Adipose tissue (tissue), 3 donors: ENCODE data around the gene PRR23E. TPM values are rescaled to one million over a fixed set of nuclear protein-coding genes. Genes with fewer than 3 reads are reported as not detected.

Source experiments
- H3K27ac ChIP-seq: one replicate; pipeline ENCODE4 v1.5.1; 2013; ENCODE audit warnings: low read depth, low read length
- WGBS, 3 donors: extraction: QIAGEN DNeasy Blood & Tissue Kit; methylation state at CpG; one replicate each; pipeline ENCODE4 v1.1.7; 2013; 5-methylcytosine and 5-hydroxymethylcytosine counted together
- polyA plus RNA-seq, 3 donors: library from polyadenylated mRNA; stranded (reverse); fragments of 200-250 nt; gene quantifications; one replicate each; pipeline ENCODE4 v1.2.3, GENCODE V29; 2013
- donor health status: healthy with polysubstance abuse.
- donor health status: Bipolar disorder and iron deficiency.
- donor health status: healthy.

The PRR23E gene
- polyA plus RNA-seq, 3 donors = 0.04 TPM; not detected in 2

DNA sequence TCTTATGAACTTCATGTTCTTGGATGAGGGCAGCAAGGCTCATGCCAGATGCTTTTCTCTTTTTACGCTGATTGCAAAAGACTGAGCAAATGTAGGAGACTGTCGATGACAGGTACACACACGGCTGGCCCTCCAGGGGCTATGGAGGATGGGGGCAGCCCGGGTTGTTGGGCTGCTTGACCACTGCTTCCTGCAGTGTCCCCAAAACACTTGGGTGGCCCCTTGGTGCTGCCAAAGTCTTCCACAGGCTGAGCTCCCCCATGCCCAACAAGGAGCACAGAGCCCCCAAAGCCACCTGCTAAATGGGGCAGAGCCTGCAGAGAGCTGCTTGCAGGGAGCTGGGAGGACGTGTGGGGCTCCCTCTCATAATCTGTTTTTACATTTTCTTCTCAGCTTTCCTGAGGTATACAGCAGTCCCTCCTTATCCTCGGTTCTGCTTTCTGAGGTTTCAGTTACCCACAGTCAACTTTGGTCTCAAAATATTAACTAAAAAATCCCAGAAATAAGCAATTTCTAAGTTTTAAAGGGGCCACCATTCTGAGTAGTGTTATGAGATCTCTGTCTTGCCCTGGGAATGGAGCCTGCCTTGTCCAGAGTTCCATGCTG is 7.3 kb downstream of the PRR23E start:
- WGBS, 3 donors = 73 to 80% (median 74%) methylated on average over 6 of the region's 6 CpGs
- H3K27ac ChIP-seq = no peak overlapping the region

DNA sequence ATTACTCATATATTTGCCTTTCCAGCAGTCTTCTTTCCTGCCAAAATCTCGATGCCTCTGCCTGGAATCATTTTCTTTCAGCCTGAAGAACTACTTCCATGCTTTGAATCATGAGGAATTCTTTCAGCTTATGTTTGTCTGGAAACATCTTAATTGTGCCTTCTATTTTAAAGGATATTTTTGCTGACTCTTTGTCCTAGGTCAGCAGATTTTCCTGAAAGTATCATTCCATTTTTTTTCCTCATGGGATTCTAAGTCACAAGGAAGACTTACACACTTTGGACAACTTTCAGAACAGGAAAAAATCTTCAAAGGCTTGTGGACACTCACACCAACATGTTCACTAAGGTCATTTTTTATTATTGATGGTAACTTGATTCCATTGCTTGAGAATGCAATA is 10.1 kb downstream of the PRR23E start:
- WGBS, 3 donors = 22 to 48% (median 30%) methylated on average over 1 of the region's 1 CpG
- H3K27ac ChIP-seq = no peak overlapping the region

DNA sequence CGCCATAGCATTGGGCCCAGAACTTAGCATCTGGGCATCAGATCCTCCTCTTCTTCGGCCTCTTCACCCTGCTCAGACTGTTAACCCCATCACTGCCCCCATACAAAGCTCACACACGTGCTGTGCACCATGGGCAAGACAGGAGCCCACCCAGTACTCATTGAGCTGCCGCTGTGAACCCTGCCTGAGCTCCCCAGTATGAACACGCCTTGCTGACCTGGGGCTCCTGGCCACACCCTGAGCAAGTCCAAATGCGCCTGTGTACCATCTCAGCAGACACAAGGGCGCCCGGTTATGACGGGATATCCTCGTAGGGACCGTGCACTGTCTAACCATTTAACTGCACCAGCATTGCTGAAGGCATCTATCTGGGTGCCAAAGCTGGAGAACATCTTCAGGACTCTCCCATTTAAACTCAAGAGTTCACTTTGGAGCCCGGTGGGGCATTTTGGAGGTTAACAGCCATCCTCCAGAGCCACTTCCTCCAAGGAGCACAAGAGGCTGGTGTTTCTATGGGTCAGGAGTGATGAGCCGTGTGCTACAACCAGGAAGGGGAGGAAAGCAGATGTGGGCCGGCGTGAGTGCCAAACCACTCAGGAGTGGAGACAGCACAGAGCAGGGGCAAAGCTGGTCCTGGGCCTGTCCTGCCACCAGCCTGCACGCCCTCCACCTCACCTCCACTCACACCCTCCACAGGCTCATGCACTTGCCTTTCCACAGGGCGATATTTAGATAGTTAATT is 12.1 kb downstream of the PRR23E start:
- no peak overlapping the region for H3K27ac ChIP-seq
- WGBS, 3 donors = 82 to 92% (median 86%) methylated on average over 17 of the region's 17 CpGs

DNA sequence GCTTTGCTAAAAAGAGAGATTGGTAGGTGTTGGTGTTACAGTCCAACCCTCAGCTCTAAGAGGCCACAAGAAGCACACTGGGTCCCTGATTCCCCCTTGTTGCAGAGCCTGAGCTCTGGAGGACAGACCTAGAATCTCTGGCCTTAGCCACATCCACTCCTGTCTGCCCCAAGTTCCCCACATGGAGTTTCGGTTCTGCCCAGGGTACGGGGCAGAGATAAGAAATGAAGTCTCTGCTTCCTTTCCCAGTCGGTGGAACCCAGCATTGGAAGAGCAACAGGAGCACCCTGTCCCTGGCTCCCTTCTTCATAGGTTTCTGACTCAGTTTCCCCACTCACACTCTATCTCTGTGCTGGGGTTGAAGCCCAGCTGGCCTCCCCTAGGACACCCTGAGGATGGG is 13.2 kb downstream of the PRR23E start:
- 80 to 90% (median 87%) methylated on average over 3 of the region's 3 CpGs for WGBS, 3 donors
- no peak overlapping the region for H3K27ac ChIP-seq

DNA sequence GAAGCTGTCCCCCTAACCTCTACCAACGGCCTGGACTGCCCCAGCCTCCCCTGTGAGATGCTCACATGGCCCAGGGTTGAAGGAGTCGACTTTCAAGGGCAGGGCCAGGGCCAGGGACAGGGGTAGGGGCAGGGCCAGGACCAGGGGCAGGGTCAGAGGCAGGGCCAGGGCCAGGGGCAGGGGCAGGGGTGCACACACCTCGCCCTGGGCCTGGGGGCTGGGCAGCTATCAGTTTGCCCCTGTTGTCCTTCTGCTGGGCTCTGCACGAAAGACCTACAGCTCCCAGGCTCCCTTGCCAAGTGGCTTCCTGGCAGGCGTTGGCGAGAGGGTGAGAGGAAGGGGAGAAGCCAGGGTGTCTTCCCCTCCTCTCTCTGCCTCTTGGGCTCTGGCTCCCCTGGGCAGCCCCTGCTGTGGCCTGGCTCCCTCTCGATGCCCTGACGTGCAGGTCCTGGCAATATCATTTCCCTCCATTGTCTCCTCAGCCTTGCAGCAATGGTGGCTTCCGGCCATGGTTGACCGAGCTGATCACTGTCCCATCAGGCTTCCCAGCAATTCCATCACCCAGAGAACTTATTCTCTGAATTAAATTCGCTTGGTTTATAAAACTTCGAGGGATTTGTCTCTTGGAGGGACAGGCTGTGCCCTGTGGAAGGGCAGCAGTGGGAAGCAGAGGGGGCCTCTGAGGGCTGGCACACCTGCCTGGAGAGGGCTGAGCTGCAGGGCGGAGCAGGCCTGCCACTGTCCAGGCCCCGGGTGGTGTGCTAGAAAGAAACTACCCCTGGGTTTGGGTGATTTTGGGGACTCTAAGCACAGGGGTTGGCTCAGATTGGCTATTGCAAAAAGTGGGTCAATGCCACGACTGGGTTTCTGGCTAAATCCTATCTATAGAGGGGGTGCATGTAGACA is 13.9 kb downstream of the PRR23E start:
- H3K27ac ChIP-seq = no peak overlapping the region

DNA sequence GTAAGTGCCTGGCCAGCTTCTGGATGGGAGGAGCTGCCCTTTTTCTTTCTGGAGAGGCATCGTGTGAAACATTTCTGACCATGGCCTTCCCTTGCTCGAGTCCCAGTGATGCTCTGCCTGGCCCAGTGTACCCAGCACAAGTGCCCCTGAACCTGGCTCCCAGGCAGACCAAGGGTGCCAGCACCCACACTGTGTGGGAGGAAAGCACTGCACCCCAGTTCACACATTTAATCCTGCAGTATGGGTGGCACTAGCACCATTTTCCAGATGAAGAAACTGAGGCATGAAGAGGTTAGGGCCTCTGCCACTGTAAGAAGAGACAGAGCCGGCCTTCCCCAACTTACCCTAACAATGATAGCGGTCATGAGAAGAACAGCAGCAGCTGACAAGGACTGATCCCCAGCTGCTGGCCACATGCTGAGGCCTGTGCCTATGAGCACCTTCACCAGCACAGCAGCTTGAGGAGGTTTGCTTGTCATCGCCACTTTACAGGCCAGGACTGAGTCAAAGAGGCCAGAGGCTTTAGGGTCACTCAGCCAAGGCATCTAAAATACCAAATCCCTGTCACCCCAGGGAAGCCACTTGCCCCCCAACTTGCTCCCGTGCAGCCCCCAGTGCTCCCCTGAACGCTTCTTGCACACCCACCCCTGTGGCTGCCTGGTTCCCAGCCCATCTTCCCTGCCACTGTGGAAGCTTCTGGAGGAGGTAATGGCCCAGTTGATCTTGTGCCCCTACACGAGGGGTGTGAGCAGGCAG is 15.0 kb downstream of the PRR23E start:
- 86 to 91% (median 87%) methylated on average over 8 of the region's 8 CpGs for WGBS, 3 donors
- no peak overlapping the region for H3K27ac ChIP-seq

More for the DNA sequence above, 13.9 kb downstream of the PRR23E start:
- WGBS, 3 donors = 71 to 81% (median 76%) methylated on average over 15 of the region's 15 CpGs

DNA sequence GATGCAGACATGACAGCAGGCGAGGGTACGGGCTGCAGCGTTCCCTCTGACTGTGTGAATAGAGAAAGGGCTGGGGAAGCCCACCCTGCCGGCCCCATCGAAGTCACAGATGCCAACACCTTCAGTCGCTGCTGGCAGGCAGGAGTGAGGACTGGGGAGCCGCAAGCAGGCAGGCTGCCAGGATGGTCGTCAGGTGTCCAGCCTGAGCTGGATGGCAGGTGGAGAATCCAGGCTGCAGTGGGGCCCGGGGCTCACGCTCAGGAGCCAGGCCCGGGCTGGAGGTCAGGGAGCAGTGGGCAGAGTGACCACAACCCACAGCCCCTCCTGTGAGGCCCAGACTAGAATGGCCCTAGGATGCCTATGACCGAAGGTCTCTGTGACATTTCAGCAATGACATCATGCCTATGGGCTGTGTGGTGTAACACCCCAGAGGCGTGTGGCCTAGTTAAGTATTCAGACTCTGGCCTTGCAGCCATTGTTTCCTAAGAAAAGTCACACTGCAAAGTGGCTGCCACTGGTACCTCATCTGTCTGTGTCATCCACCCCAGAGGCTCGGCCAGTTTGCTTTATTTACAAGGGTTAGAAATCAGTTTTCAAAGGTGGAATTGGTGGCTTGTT is 15.7 kb downstream of the PRR23E start:
- H3K27ac ChIP-seq = no peak overlapping the region
- WGBS, 3 donors = 78 to 84% (median 81%) methylated on average over 14 of the region's 14 CpGs

DNA sequence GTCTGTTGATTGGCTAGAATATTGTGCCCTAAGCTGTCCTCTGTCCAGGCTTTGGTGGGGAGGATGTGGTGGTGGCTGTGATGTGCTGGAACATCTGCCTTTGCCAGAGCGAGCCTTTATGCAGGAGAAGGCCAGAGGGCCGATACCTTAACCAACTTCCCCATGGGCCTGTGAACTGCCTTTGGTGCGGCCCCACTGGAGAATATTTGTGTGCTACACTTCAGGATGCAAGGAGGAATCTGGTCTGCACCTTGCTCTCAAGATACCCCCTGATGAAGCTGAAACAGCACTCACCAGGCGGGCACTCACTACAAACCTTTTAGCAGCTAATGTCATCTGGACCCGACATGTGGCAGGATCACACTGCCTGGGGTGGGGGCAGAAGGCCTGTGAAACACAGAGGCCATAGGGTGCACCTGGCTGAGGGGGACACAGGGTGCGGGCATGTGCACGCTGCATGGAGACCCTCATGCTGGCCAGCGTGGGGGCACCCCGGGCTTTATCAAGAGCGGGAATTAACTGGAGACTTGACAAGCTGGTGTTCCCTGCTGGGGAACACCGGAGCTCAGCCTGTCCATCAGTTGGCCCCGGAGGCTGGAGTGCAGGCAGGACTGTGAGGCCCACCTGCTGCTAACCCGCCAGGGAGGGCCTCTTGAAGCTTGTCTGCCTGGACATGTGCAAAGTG is 16.4 kb downstream of the PRR23E start:
- 81 to 86% (median 86%) methylated on average over 13 of the region's 13 CpGs for WGBS, 3 donors

DNA sequence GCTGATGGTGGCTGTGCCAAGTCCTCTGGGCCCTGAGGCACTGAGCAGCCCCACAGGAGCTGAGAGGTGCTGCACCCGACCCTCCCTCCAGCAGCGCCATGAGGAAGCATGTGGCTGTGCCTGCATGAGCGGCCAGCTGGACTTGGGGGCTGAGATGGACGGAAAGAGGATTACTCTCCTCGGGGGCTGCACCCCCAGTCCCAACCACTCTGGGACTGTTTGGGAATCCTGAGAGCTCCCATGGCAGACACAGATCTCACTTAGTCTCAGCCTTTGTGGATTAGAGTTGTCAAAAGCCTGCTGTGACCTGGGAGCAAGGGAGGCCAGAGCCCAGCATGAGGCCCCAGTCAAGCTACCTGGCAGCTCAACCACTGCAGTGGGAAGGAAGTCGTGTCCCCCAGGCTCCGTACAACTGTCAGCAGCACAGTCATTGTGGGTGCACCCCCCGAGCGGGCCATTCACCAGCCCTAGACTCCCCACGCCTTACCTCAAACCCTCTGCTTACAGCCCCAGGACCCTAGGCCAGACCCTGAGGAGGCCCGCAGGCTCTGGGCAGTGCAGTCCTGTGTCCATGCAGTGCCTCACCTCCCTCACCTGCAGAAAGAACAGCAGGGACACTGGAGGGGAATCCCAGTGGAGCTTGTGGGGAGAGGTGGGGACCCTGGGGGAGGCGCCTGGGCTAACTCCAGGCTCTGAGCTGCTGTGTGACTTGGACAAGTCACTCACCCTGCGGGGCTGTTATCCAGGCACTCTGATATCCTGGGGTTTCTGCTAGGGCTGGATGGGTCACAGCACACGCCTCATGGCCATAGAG is 17.1 kb downstream of the PRR23E start:
- H3K27ac ChIP-seq = no peak overlapping the region
- 74 to 83% (median 74%) methylated on average over 14 of the region's 14 CpGs for WGBS, 3 donors

More for the DNA sequence above, 16.4 kb downstream of the PRR23E start:
- no peak overlapping the region for H3K27ac ChIP-seq

DNA sequence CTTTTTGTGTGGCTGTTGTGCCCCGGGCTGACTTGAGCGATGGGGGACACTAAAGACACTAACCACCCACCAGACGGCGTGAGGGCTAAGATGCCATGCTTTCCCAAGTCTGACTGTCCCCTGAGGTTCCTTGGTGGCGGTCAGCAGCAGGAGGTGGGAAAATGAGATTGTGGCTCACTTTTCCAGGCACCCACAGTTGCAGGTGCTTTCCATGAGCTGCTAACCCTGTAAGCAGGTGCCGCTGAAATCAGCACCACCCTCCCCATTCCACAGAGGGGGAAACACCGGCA is 17.7 kb downstream of the PRR23E start:
- WGBS, 3 donors = 88 to 91% (median 91%) methylated on average over 7 of the region's 7 CpGs
- H3K27ac ChIP-seq = no peak overlapping the region

DNA sequence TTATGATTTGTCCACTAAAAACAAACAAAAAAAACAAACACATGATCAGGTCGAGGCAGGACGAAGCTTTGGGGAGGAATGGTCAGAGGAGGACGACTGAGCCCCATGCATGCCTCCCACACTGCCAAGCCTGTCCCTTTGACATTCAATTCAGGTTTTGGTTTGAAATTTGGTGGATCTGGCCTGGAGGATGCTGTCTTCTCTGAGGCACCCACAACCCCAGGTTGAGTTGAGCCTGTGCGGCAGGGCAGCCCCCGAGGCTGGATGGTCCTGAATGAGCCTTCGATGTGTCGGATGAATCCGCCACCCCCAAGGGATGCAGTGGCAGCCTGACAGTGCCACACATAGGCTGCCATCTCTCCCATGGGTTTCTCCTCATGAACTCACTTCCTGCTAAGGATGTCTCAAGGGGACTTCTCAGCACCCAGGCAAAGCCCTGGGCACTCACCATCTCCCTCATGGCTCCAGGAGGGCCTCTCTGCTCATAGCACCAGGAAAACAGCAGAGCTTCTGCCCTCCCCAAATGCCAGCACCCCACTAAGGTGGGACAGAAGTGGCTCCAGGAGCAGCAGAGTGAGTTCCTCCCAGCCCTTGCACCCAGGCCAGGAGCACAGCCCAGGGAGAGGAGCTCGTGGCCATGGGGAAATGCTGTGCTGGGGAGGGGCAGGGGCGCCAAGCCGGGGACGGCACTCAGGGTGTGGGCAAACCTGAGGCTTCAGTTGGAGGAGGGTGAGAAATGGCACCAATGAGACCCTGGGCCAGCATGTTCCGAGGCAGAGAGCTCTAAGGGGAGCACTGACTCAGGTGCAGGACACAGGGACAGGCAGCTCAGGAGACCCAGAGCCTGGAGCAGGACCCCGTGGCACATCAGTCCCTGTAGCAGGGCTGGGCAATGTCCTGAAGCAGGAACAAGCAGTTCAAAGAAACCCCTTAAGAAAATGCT is 18.5 kb downstream of the PRR23E start:
- 84 to 92% (median 86%) methylated on average over 14 of the region's 14 CpGs for WGBS, 3 donors

DNA sequence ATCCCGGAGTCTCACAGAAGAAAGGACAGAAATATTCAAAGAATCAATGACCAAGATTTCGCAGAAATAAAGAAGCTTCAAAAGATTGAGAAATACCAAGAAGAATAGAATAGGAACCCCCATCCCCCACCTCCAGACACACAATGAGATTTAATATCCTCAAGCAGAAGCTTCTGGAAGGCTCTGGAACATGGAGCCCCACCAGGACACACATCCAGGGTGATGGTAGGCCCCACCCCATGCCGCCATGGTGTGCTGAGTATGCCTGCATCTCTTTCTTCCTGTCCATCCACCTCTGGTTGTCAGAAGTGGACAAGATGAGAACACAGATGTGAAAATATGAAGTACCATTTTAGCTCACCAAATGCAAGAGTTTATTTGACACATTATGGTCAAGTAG is 19.3 kb downstream of the PRR23E start:
- H3K27ac ChIP-seq = no peak overlapping the region
- WGBS, 3 donors = 80 to 100% (median 89%) methylated on average over 3 of the region's 3 CpGs

More for the DNA sequence above, 18.5 kb downstream of the PRR23E start:
- no peak overlapping the region for H3K27ac ChIP-seq

DNA sequence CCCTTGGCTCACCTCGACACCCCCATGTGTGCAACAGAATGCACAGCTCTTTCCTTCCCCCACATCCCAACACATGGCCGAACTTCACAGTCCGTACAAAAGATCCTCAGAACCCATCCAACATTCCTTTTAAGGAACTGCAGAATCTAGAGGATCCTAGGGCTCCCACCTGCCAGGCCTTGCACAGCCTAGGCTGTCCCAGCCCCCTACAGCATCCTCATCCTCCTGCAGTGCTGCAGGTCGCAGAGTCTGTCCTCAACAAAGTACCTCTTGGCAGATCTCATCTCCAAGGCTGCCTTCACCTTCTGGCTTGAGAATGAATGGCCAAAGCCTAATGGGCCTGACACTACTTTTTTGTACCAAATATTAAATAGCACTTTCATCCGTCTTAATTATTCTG is 19.8 kb downstream of the PRR23E start:
- WGBS, 3 donors = 86 to 91% (median 87%) methylated on average over 5 of the region's 5 CpGs
- no peak overlapping the region for H3K27ac ChIP-seq

DNA sequence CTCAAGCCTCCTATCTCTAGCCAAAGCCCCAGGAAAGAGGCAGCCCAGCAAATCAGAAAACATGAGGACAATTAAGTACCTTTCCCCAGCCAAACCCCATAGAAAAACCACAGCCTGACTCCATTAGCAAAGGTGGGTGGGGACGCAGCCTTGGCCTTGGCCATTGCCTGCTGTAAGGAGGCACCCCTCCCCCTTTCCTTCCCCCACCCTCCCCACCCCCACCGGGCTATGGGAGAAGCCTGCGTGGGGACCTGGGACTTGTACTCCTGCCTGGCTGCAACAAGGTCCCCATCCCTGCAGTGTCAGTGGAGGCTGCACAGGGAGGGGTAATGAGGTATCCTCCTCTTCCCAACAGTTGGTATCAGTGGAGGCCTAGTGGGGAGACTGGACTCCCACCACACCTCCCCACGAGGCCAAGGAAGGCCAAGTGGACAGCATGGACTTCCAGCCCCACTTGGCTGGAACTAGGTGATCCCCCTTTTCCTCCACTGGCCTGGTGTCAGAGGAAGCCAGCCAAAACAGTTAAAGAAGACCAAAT is 20.5 kb downstream of the PRR23E start:
- 78 to 87% (median 80%) methylated on average over 4 of the region's 4 CpGs for WGBS, 3 donors

DNA sequence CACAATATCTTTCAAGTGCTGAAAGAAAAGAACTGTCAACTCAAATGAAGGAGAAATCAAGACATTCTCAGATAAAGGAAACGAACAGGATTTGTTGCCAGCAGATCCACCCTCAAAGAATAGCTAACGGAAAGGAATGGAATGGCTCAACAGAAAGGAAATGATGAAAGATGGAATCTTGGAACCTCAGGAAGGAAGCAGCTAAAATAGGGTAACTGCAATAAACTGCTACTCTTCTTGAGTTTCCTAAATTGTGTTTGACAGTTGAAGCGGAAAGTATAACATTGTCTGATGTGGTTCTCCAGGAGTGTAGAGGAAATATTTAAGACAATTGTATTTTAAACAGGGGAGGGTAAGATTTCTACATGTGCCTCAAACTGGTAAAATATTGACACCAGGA is 22.0 kb downstream of the PRR23E start:
- WGBS, 3 donors = 15 to 56% (median 23%) methylated on average over 3 of the region's 3 CpGs

More for the DNA sequence above, 20.5 kb downstream of the PRR23E start:
- no peak overlapping the region for H3K27ac ChIP-seq

More for the DNA sequence above, 22.0 kb downstream of the PRR23E start:
- no peak overlapping the region for H3K27ac ChIP-seq
